Stimulated activated CD8-positive, alpha-beta memory T cell treated with anti-CD3 and anti-CD28 coated beads, Interleukin-4, amount 100 ng/mL, for 24 hours (primary cell): ENCODE data around the gene ESAM.

Experiments used
- DNase-seq: peaks from one replicate; pipeline ENCODE4 v3.0.0-alpha.2; 2020; ENCODE audit warnings: low read depth

Gene ESAM

DNA sequence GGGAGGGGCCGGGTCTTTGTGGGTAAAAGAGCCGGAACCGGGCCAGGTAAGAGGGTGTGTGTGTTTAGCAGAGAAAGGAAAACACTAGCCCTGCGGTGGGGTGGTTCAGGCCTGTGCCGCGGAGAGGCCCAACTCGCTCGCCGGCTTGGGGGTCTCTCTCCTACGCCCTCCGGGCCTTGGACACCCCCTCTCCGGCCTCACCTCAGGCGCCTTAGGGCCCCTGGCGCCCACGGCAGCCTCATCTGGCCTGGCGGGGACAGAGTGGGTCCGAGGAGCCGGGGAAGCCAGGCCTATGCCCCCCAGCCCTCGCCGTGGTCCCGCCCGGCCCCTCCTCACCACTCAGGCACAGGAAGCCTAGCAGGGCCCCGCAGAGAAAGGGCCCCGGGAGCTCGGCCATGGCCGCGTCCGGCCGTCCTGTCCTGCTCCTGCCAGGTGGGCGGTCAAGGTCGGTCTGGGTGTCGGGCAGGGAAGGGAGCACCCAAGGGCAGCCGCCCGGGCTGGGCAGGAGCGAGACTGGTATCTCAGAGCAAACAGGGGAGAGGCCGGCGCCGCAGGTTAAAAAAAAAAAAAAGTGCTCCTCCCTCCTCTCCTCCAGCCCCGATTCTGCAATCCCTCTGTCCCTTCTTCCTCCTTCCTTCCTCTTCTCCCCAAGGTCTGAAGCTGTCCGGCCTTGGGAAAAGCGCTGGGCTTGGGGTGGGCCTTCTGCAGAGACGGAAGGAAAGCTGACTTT, 10.2 kb downstream of the ESAM start, which contains the start of gene VSIG2:
Gene VSIG2 (minus strand): TSS at position 515 of the 730 bp plus-strand sequence. CDS start 118 bp downstream, at position 397.
- no peak for DNase-seq

DNA sequence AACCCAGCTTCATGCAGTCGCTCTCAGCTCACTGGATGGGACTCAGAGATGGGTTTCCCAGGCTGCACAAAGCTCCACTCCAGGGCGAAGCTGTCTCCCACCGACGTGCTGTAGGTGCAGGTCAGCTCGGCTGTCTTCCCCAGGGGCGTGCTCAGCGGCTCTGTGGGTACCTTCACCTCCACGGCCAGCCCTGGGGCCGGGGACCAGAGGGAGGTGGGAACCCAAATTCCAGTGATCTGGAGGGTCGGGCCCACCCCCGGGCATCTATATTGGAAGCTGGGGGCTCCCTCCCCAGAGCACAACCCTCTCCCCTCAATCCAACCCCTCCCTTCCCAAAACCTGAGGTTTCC, 10.7 kb downstream of the ESAM start:
- no peak for DNase-seq

DNA sequence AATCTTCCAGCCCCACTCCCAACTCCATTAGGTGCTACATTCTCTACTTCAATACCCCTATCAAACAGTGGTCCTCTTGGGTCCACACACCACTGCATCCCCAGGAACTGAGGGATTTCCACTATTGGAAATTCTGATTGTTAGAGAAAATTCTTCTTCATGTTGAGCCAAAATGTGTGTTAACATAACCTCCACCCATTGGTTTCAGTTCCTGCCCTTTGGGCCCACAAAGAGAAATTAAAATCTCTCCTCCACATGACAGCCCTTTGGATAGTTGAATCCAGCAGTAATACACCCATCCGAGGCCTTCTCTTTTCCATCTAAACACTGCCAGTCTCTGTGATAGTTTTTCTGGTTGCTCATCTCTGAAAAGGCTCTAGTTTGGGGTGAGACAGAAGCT, 12.2 kb downstream of the ESAM start:
- DNase-seq: no peak

DNA sequence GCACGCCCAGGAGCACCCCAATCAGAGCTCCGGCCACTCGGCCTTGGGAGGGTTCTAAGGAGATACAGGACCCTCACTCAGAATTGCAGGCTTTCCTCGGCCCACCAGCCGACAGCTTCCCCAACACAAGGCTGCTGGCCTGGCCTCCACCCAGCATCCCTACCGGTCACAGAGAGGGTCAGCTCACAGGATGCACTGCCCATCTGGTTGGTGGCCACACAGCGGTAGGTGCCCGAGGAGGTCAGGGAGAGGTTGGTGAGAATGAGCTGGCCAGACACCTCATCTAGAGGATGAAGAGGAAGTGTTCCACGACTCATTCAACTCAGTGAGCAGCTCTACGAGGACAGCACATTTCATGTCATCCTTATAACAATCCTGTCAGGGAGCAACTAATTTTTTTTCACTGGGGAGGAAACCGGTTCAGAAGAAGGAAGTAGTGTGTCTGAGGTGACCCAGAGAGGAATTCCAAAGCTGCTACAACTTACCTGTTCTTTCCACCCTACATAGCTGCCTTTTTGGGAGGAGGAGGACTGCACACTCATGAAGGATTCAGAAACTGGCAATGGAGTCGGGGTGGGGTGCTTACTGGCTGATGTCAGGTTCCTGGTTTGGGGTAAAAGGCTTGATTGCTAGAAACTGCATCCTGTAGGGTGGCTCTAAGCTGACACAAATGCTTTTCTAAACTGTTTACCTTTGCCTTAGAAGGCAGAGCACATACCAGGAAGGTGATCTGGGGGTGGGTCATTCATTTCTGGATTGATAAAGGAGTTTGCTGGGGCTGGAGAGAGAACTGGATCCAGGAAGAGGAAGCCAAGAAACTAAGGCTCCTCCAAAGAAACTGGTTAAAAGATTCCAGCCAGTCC, 13.4 kb downstream of the ESAM start:
- DNase-seq: no peak

DNA sequence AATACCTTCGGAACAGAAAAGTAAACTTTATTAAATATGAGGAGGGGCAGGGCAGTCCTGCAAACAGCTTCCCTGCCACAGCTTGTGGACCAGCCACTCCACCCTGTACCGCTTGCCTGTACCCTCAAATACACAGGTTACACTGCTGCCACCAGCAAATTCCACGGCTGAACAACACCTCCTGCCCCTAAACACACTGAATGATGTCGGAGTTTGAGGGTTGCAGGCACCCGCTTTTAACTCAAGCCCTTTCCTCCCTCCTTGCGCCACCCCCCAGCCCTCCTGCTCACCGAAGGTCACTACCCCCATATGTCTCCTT, 14.0 kb downstream of the ESAM start:
- no peak for DNase-seq

DNA sequence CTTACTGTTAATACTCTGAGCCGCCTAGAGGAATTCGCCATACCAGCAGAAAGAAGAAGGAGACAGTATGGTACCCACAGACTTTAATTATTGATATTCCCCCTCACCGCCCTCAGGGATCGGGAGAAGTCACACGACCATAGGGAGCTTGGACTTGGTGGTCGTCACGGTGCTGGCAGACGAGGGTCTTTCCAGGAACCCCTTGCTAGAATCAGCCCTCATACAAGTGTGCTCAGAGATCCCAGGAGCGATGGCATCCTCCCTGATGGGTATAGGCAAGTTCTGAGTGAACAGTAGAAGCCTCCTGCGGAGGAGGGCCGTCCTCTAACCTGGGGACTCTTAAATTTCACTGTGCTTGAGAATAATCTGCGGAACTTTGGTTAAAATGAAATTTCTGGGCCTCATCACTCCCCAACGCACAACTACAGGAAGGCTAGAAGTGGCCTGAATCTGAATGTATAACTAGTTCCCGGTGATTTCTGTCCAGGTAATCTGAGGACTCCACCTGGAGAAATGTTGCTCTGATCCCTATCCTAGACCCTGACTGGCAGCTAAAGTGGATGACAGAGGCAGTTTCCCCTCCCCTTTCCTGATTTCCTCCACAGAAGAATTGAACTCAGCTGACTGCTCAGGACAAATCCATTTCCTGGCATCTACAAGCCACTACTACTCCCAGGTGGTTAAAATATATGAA, 14.5 kb downstream of the ESAM start:
- no peak for DNase-seq

DNA sequence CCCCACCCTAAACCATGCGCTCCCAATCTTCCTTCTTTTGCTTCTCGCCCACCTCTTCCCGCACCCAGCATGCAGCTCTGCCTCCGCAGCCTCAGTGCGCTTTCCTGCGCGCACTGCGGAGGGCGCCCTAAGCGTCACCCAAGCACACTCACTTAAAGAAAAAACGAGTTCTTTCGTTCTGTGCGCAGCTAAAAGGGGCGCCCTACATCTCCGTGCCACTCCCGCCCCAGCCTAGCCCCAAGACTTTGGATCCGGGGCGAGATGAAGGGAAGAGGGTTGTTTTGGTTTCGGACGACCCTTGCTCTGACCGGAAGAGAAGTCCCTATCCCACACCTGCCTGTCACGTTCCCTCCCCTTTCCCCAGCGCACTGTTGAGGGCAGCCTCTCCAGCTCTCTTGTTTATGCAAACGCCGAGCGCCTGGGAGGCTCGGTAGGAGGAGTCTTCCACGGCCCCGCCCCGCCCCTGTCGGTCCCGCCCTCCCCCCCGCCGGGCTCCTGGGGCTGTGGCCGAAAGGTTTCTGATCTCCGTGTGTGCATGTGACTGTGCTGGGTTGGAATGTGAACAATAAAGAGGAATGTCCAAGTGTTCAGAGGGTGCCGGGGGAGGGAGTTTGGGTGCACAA, 15.4 kb downstream of the ESAM start:
- peak; percentile 59 for DNase-seq

DNA sequence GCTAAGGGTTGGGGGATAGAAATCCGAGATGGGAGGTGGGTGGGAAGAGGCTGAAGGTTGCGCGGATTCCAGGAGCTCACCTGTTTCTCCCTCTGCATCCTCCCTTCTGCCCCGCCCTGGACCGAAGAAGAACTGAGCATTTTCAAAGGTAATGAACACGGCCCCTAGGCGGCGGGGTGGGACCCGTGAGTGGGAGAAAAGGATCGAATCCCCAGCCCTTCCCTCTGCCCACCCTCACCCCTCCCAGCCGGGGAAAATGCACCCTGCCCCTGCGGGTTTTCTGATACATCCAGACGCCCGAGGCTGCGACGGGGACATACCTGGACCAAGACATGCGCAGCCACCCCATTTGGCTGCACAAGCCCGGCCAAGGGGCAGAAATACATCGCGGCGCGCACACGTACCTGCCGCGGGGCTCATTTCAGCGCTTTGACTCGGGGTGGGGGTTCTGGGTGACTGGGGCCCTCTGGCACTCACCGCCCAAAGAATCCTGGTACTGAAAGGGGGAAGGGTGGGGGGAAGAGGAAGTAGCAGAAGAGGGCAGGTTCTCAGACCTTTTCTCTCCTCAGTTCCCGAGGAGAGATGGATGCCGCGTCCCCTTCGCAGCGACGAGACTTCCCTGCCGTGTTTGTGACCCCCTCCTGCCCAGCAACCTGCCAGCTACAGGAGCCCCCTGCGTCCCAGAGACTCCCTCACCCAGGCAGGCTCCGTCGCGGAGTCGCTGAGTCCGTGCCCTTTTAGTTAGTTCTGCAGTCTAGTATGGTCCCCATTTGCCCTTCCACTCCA, 16.1 kb downstream of the ESAM start:
- no peak for DNase-seq

DNA sequence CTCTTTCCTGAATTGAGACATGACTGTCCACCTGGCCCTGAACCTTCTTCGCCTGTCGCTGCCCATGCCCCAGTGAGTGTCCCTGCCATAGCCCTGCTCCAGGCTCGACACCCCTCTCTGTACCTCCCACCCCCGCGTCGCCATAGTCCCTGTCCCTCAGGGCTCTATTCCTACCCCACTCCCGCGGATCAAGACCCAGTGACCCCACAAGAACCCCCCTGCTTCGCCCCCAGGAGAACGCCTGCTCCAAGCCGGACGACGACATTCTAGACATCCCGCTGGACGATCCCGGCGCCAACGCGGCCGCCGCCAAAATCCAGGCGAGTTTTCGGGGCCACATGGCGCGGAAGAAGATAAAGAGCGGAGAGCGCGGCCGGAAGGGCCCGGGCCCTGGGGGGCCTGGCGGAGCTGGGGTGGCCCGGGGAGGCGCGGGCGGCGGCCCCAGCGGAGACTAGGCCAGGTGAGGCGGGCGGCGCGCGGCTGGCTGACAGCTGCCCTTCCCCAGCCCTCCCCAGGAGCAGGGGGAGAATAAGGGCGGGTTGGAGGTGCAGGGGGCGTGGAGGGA, 16.7 kb downstream of the ESAM start:
- no peak for DNase-seq

DNA sequence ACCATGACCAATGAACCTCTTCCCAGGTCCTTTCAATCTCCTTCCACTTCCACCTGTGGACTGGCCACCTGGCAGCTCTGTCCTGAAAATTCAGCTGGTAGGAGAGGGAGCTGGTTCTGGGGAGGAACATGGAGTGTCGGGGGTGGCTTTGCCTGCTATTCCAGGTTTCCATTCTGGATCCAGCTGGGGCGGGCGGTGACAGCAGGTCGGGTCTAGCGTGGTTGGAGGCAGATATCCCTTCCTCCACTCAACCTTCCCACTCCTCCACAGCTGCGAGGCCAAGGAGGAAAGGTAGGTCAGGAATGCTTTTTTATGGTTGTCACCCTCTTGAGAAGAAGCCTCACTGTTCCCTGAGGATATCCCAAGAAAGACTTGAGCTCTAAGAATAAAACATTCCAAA, 19.0 kb downstream of the ESAM start:
- DNase-seq: no peak

DNA sequence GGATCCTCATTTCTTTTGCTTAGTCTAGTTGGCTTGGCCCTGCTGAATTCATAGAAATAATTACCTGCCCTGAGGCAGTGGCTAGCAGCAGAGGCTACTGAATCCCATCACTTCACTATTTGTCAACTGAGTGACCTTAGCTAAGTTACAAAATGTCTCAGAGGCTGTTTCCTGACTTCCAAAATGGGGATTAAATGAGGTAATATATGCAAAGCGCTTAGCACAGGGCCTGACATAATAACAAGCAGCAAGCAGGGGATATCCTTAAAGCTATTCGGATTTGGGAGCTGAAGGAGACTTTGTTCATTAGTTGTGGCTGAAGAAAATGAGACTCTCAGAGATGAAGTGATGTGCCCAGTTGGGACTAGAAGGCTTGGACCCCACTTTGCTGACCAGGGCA, 19.5 kb downstream of the ESAM start:
- DNase-seq: no peak

DNA sequence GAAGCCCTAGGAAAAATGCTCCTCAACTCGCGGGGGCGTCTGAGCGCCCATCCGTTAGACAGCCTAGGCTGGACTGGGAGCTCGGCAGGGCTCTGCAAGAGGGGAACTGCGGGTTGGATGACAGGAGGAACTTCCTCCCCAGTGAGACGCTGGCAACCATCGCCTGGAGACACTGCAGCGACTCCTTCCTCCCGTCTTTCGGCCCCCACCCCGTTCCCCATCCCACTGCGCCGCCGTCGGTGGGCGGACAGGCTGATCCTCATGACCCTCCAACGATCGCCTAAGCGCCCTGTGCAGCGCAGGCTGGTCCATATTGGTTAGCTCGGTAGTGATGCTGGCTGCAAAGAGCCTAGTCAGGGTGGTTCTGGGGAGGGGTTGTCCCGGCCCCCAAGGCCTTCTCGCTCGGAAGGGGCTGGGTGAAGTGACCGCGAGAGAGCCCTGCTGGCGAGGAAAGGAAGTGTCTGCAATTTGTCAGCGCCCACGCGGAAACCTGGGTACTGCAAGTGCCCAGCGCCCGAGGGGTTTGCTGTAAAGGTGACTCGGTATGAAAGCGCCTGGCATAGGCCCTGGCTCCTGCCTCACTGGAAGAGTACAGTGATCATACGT, 21.7 kb downstream of the ESAM start:
- DNase-seq: no peak

DNA sequence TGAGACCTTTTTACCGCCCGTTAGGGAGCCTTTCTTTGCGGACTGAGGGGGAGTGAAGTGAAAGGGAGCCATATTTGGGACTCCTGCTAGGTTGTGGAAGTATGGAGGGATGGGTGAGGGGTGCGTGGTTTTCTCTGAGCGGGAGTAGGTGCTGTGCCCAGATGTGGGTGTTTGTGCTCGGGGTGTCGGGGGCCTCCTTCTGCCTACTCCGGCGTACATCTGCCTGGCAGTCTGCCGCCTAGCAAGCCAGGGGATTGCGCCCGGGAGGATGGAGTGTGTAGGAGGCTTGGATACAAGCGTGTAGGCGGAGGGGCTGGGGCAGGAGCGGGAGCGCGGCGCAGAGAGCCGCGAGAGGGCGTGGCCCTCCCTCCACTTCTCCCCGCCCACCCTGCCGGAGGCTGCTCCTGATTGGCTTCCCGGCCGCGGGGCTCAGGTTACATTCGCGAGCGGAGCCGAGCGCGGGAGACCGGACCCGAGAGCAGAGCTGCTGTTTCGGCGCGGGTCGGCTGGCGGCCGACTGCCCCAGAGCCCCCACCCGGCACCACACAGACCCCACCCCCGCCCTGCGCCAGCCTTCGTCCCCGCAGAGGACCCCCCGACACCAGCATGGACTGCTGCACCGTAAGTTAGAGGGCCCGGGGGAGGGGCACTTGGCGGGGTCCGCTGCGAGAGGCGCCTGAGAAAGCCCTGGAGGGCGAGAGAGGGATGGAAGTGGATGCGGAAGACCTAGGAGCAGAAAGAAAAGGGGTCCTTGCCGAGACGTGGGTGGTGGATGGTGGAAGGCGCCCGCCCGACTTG, 22.4 kb downstream of the ESAM start, which contains the start of gene NRGN:
Gene NRGN (plus strand): TSS at position 464 of the 798 bp plus-strand sequence. CDS start 143 bp downstream, at position 607.
- DNase-seq: peak; percentile 76

DNA sequence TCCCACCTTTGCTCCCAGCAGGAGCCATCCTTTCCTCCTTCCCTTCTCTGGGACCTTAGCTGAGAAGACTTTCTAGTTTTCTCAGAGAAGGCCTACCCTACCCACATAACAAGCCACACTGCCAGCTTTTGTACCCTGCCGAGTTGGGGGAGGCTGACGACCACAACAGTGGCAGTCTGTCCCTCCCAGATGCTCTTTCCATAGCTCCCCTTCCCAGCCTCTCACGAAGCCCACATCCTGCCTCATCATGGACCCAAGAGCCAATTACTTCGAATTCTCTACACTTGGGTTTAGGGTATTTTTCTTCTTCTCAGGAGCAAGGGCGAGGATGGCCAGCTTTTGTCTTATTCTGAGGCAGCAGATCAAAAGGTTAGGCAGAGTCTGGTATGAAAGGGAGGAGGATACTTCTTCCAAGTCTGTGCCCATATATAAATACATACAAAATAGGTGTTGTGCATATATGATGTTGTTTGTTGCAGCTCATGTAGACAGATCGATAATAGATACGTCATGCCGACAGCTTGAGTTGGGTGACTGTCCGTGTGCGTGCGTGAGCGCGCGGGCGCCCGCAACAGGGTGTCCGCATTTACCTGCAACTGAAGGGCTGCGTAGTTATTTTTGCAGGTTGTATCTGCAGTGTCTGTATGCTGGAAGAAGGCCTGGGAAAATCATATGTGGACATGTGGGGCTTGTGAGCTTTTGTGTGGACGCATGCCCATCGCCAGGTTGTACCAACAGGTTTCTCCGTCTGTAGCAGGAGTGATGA, 23.2 kb downstream of the ESAM start:
- DNase-seq: no peak

DNA sequence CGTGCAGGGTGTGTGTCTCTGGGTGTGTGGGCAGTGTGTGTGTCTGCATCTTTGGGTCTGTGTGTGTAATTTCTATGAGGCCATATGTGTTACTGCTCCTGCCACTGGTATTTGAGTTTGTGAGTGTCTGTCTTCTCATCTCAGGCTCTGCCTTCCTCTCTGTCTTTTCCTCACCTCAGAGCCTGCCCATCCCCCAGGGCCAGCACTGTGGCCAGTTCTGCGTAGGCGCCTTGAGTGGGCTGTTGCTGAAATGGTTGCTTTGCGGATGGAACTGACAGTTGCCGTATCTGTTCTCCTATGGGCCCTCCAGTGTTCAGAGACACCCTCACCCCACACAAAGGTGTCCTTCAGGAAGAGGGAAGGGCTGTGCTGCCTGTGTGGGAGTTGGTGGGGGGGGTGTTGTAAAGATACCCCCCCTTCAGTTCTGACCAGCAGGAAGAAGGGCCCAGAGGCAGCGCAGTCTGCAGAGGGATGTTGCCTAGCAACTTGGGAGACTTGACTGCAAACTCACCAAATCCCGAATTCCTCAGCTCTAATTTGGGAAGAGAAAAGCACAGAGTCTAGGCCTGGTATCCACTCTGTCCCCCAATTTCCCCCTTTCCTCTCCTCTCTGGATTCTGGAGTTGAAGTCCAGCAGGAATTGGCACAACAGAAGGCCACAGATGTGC, 24.3 kb downstream of the ESAM start:
- no peak for DNase-seq

DNA sequence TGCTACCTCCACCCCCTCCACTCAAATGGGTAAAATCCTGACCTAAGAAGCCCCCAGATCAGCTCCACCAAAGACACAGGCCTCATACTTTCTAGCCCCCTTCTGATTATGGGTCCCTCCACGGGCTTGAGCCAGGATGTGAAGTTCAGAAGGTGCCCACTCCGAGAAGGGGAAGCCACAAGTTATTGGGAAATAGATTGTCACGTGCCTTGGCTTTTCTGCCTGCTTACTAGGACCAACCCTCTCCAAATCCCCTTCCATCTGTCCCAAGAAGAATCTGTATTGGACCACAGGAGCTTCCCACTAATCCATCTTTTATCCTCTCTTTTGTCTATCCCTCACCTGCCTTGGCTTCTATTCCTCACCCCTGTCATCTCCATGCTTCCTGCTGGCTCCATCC, 25.4 kb downstream of the ESAM start:
- no peak for DNase-seq

DNA sequence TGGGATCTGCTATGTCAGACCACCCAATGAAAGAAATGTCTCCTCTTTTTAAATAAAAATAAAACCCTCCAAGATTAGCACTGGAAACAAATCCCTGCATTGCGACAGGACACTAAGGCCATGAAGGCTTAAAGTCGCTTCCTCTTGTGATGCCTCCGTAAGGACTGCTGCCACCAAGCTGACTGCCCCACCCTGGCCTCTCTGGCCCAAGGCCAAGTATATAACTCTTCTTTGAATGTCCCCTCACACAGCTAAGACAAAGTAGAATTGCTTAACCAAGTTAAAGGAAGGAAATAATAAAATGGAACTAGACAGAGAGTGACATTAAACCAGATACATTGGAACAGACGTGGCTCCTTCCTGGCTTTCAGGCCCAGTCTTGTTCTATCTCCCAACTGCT, 29.9 kb downstream of the ESAM start:
- no peak for DNase-seq

DNA sequence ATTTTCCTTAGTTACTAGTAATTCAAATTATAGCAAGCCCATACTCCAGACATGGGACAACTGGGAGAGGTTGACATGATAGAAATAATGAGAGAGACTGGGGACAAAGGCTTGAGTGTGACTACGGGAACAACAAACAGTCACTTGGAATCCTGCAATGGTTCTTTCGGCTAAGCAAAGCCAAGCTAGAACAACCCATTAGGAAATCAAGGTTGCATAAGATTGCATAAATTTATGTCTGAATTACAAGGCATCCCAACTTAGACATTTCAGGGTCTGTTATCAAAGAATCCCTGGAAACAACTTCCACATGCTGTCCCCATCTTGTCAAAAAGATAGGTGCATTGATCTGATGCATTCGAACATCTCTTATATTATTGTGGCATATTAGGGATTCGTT, 32.5 kb downstream of the ESAM start:
- no peak for DNase-seq

DNA sequence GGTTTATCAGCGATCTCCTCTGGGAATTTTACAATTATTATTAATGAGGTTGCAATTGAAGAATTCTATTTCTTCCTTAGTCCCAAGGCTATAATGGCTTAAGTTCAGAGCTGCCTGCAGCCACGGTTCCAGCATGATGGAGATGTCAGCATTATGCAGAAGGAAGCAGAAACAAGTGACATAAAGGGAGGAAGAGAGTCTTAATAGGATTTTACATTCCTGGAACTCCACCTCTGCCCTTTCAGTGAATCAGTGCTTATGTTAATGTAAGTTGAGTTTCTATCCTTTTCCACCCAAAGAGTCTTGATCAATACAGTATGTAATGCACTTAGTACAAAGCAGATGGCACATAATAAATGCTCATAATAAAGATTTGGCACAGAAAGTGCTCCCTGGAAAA, 34.0 kb downstream of the ESAM start:
- DNase-seq: no peak
